ENCODE data around the gene DDAH2.

GRCh38 chr6:31722173-31722572 is 6.9 kb downstream of the DDAH2 start:
- TF ChIP-seq CTBP1 (IDR thresholded peaks at IDR 0.05; ENCODE audit: borderline replicate concordance), result no peak
- no peak for TF ChIP-seq FOXK2 (IDR thresholded peaks at IDR 0.05)
- TF ChIP-seq LEF1 (IDR thresholded peaks at IDR 0.05; ENCODE audit: borderline replicate concordance), result no peak
- no peak for TF ChIP-seq BHLHE40 (IDR thresholded peaks at IDR 0.05; ENCODE audit: borderline replicate concordance)
- no peak for TF ChIP-seq L3MBTL2 (conservative IDR thresholded peaks at IDR 0.05)
- TF ChIP-seq ELF4 (IDR thresholded peaks at IDR 0.05), result no peak
- no peak for TF ChIP-seq ZNF384 (IDR thresholded peaks at IDR 0.05)
- no peak for TF ChIP-seq FOXA1 (IDR thresholded peaks at IDR 0.05)
- no peak for TF ChIP-seq SP1 (IDR thresholded peaks at IDR 0.05)
- TF ChIP-seq NFRKB (IDR thresholded peaks at IDR 0.05), result no peak
